ENCODE measurements around the gene NSFL1C. TPM values are rescaled to one million over a fixed set of nuclear protein-coding genes. Genes with fewer than 3 reads are reported as not detected.

Gene NSFL1C
- polyA plus RNA-seq, 1 of the 3 experiments (the other 2 are of a cell fraction): 45.9 TPM

- 98% methylated on average over 2 of the region's 2 CpGs for WGBS (ENCODE audit: low lambda C conversion rate)
- H3K79me2 ChIP-seq (ENCODE audit: insufficient read depth): peaks cover 45% of the 10 kb centered on the region
Observed at GRCh38 chr20:1457992-1458391, 8.7 kb downstream of the NSFL1C start.

DNA sequence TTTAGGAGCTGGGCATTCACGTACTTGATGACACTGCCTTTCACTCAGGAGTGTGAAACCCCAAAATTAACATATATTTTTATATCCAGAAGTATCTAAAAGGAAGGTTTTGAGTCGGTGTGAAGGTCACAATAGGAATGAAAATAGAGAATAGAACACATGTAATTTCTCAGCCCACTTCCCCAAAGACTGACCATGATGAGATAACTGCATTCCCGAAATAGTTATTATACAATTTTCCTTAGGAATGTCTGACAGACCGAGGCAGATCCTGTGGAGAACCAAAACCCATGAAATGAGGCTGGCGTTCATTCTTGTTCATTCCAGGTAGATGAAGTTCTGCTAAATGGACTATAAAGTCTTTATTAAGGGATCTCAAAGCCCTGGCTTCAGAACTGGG, 10.3 kb downstream of the NSFL1C start:
- Histone ChIP-seq H3F3A (replicated peaks; ENCODE audit: insufficient read depth) (no peaks in the 10 kb centered on the region), H3K79me2 (ENCODE audit: insufficient read depth) (peaks cover 28% of the 10 kb centered on the region; the same call in 1 of the 2 replicates), H3K4me1 (ENCODE audit: control insufficient read depth in 1 of 2, insufficient read depth in 2 of 2, low read depth in 1 of 2, low read length in 1 of 2) (no peaks in the 10 kb centered on the region), H3K27me3 (ENCODE audit: insufficient read depth) (no peaks in the 10 kb centered on the region), H3K9me2 (no peaks in the 10 kb centered on the region), H3K4me2 (no peak overlapping the region), H3K4me3 (ENCODE audit: low read depth in 2 of 2, low read length in 1 of 2) (no peak overlapping the region), H3K27ac (ENCODE audit: low read depth in 2 of 2, low read length in 1 of 2) (no peak overlapping the region), H3K36me3 (replicated peaks in 1 of 2; ENCODE audit: control insufficient read depth in 1 of 2, insufficient read depth in 2 of 2, low read length in 1 of 2) (peaks cover 89 to 92% of the 10 kb centered on the region in 2 experiments), H4K20me1 (ENCODE audit: insufficient read depth) (0 out of 2 replicates have a peak, but pooled peaks cover 5% of the 10 kb centered on the region), H2AFZ (ENCODE audit: low read depth) (no peak overlapping the region), H3K9ac (no peak overlapping the region), H3K9me3 (peaks cover 12% of the 10 kb centered on the region; the same call in 1 of the 2 replicates)
- TF ChIP-seq REST (IDR thresholded peaks at IDR 0.05; ENCODE audit: low read depth, low read length): no peak
- CTCF ChIA-PET: interaction anchor here (1.0 to 2.0 kb wide), 2 partner anchors 10 to 143 kb away, joined by 3 to 11 read pairs; partner anchors contain the start of gene NSFL1C
- POLR2A ChIA-PET: no interaction called here
- DNase-seq: no peak
- 89% methylated on average over 5 of the region's 5 CpGs for WGBS (ENCODE audit: low lambda C conversion rate)

More at GRCh38 chr20:1457992-1458391, 8.7 kb downstream of the NSFL1C start:
- ChIA-PET CTCF (interaction anchor here (1.2 kb wide), 1 partner anchor 9 kb away, joined by 5 read pairs; no protein-coding TSS in a partner anchor), POLR2A (no interaction called here)
- Histone ChIP-seq H3K9ac (no peak overlapping the region), H3K4me1 (ENCODE audit: control insufficient read depth in 1 of 2, insufficient read depth in 2 of 2, low read depth in 1 of 2, low read length in 1 of 2) (no peaks in the 10 kb centered on the region), H3K27me3 (ENCODE audit: insufficient read depth) (no peaks in the 10 kb centered on the region), H3K36me3 (replicated peaks in 1 of 2; ENCODE audit: control insufficient read depth in 1 of 2, insufficient read depth in 2 of 2, low read length in 1 of 2) (peaks cover 77 to 82% of the 10 kb centered on the region in 2 experiments), H3F3A (replicated peaks; ENCODE audit: insufficient read depth) (no peaks in the 10 kb centered on the region), H4K20me1 (ENCODE audit: insufficient read depth) (peaks cover 19% of the 10 kb centered on the region), H3K9me2 (no peaks in the 10 kb centered on the region), H3K27ac (ENCODE audit: low read depth in 2 of 2, low read length in 1 of 2) (no peak overlapping the region), H3K9me3 (0 out of 2 replicates have a peak, but pooled peaks cover under 1% of the 10 kb centered on the region), H3K4me2 (no peak overlapping the region), H3K4me3 (ENCODE audit: low read depth in 2 of 2, low read length in 1 of 2) (no peak overlapping the region), H2AFZ (ENCODE audit: low read depth) (no peak overlapping the region)
- DNase-seq: no peak
- TF ChIP-seq POLR2AphosphoS5 (IDR thresholded peaks at IDR 0.05; ENCODE audit: low read depth, low read length) (no peak), MXI1 (IDR thresholded peaks at IDR 0.05; ENCODE audit: low read depth, low read length) (no peak), MEF2A (IDR thresholded peaks at IDR 0.05; ENCODE audit: borderline replicate concordance, low read depth) (no peak), JUND (IDR thresholded peaks at IDR 0.05) (no peak), ZBTB33 (IDR thresholded peaks at IDR 0.05; ENCODE audit: borderline replicate concordance, low read depth) (no peak), RAD21 (IDR thresholded peaks at IDR 0.05; ENCODE audit: low read length) (no peak), SIN3A (IDR thresholded peaks at IDR 0.05; ENCODE audit: borderline replicate concordance, low read depth, low read length) (no peak), EZH2phosphoT487 (IDR thresholded peaks at IDR 0.05; ENCODE audit: borderline replicate concordance, low read depth) (no peak), TEAD4 (IDR thresholded peaks at IDR 0.05; ENCODE audit: borderline replicate concordance, insufficient read depth) (no peak), NFIC (IDR thresholded peaks at IDR 0.05; ENCODE audit: borderline replicate concordance) (no peak), ELF1 (IDR thresholded peaks at IDR 0.05) (no peak), TCF12 (IDR thresholded peaks at IDR 0.05) (no peak), FOSL2 (IDR thresholded peaks at IDR 0.05; ENCODE audit: borderline replicate concordance, low read depth) (no peak), RCOR1 (IDR thresholded peaks at IDR 0.05; ENCODE audit: low read length) (no peak), SMC3 (IDR thresholded peaks at IDR 0.05; ENCODE audit: low read depth, low read length) (no peak), FOXJ3 (CRISPR knock-in tag; IDR thresholded peaks at IDR 0.05) (no peak)
- TF ChIP-seq, protein P1, sequence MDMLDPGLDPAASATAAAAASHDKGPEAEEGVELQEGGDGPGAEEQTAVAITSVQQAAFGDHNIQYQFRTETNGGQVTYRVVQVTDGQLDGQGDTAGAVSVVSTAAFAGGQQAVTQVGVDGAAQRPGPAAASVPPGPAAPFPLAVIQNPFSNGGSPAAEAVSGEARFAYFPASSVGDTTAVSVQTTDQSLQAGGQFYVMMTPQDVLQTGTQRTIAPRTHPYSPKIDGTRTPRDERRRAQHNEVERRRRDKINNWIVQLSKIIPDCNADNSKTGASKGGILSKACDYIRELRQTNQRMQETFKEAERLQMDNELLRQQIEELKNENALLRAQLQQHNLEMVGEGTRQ (IDR thresholded peaks at IDR 0.05; ENCODE audit: borderline replicate concordance, low read depth, low read length): no peak
